Measurements from ENCODE around the gene SFXN5. TPM values are rescaled to one million over a fixed set of nuclear protein-coding genes. Genes with fewer than 3 reads are reported as not detected.

Gene SFXN5
- total RNA-seq, 1 donor from 2014 or later, result 29.8 TPM

- no peaks in the 10 kb centered on the region for H3K9me3 Mint-ChIP-seq (ENCODE audit: unreplicated experiment)
- no peak overlapping the region for H3K27ac Mint-ChIP-seq (ENCODE audit: unreplicated experiment)
- H3K4me3 Mint-ChIP-seq (ENCODE audit: unreplicated experiment), result no peak overlapping the region
- H3K36me3 Mint-ChIP-seq (ENCODE audit: low read depth, unreplicated experiment), result no peaks in the 10 kb centered on the region
- no peak for DNase-seq (ENCODE audit: low spot score)
- no peak for TF ChIP-seq CTCF (IDR thresholded peaks at IDR 0.05; ENCODE audit: unreplicated experiment)
- H3K27me3 Mint-ChIP-seq (ENCODE audit: unreplicated experiment), result peaks cover 13% of the 10 kb centered on the region
- H3K4me1 Mint-ChIP-seq (ENCODE audit: unreplicated experiment), result peaks cover 8% of the 10 kb centered on the region
These were observed 143.6 kb downstream of the SFXN5 start for GRCh38 chr2:72927619-72928550.

GRCh38 chr2:72926811-72927465, 144.6 kb downstream of the SFXN5 start:
- H3K9me3 Mint-ChIP-seq (ENCODE audit: unreplicated experiment), result no peaks in the 10 kb centered on the region

GRCh38 chr2:72926368-72926767, 145.1 kb downstream of the SFXN5 start:
- H3K36me3 Mint-ChIP-seq (ENCODE audit: low read depth, unreplicated experiment), result peaks cover 6% of the 10 kb centered on the region
- no peak for TF ChIP-seq CTCF (IDR thresholded peaks at IDR 0.05; ENCODE audit: unreplicated experiment)
- DNase-seq (ENCODE audit: low spot score), result no peak

More at GRCh38 chr2:72926811-72927465, 144.6 kb downstream of the SFXN5 start:
- H3K36me3 Mint-ChIP-seq (ENCODE audit: low read depth, unreplicated experiment), result peaks cover 5% of the 10 kb centered on the region
- H3K4me1 Mint-ChIP-seq (ENCODE audit: unreplicated experiment), result peaks cover 8% of the 10 kb centered on the region
- TF ChIP-seq CTCF (IDR thresholded peaks at IDR 0.05; ENCODE audit: unreplicated experiment), result no peak
- H3K27me3 Mint-ChIP-seq (ENCODE audit: unreplicated experiment), result peaks cover 21% of the 10 kb centered on the region
- H3K4me3 Mint-ChIP-seq (ENCODE audit: unreplicated experiment), result no peak overlapping the region
- H3K27ac Mint-ChIP-seq (ENCODE audit: unreplicated experiment), result no peak overlapping the region
- no peak for DNase-seq (ENCODE audit: low spot score)

GRCh38 chr2:72925328-72925943, 146.1 kb downstream of the SFXN5 start:
- Mint-ChIP-seq H3K4me1 (ENCODE audit: unreplicated experiment) (peaks cover 8% of the 10 kb centered on the region), H3K36me3 (ENCODE audit: low read depth, unreplicated experiment) (peaks cover 6% of the 10 kb centered on the region), H3K9me3 (ENCODE audit: unreplicated experiment) (no peaks in the 10 kb centered on the region), H3K27ac (ENCODE audit: unreplicated experiment) (no peak overlapping the region), H3K4me3 (ENCODE audit: unreplicated experiment) (peak overlapping the region; percentile 22), H3K27me3 (ENCODE audit: unreplicated experiment) (peaks cover 22% of the 10 kb centered on the region)
- TF ChIP-seq CTCF (IDR thresholded peaks at IDR 0.05; ENCODE audit: unreplicated experiment), result no peak
- DNase-seq (ENCODE audit: low spot score), result no peak

More at GRCh38 chr2:72926368-72926767, 145.1 kb downstream of the SFXN5 start:
- Mint-ChIP-seq H3K4me1 (ENCODE audit: unreplicated experiment) (peaks cover 8% of the 10 kb centered on the region), H3K9me3 (ENCODE audit: unreplicated experiment) (no peaks in the 10 kb centered on the region), H3K27ac (ENCODE audit: unreplicated experiment) (no peak overlapping the region), H3K4me3 (ENCODE audit: unreplicated experiment) (no peak overlapping the region), H3K27me3 (ENCODE audit: unreplicated experiment) (peaks cover 22% of the 10 kb centered on the region)
